Ovary (tissue), 3 donors: ENCODE results near the gene ME2.

Experiments used
- CTCF ChIP-seq, 3 donors: fragments of 450-650 bp in 2 of 3; fragments of 200-600 bp in 1 of 3; IDR thresholded peaks; one replicate each; pipeline versions ENCODE4 v1.5.1 to v1.8.0; 2016 to 2022; ENCODE audit warnings: antibody characterized with exemption in 3 of 3, mild to moderate bottlenecking in 1 of 3
- EP300 ChIP-seq: sonication (generic); formaldehyde crosslinking; IDR thresholded peaks from one replicate; pipeline ENCODE4 v1.6.1; 2017; ENCODE audit warnings: antibody characterized with exemption
- donor health status: DM: no; HTN: no; CAD: no.

- no peak for TF ChIP-seq CTCF (IDR thresholded peaks at IDR 0.05)
- no peak for TF ChIP-seq EP300
Measured at GRCh38 chr18:50844554-50844953, 34.4 kb upstream of the ME2 start.
